SK-N-SH treated with all-trans-retinoic acid at 6 μM for 48 hours (cell line): ENCODE data around the gene POMZP3.
"Not testable (repeated sequence)": the region's sequence is repeated elsewhere in the genome, so short reads cannot be mapped to it uniquely, and the experiment has no call there.

Experiments used
- CSDC2 ChIP-seq: fragments of 250-450 bp; sonication (Bioruptor Pico); IDR thresholded peaks from 2 replicates; pipeline ENCODE4 v1.5.0; 2020; ENCODE audit warnings: mild to moderate bottlenecking, moderate library complexity
- SNAI2 ChIP-seq: fragments of 250-450 bp; sonication (Bioruptor Pico); IDR thresholded peaks from 2 replicates; pipeline ENCODE4 v1.5.0; 2020; ENCODE audit warnings: mild to moderate bottlenecking, moderate library complexity
- TCF4 ChIP-seq: fragments of 250-450 bp; sonication (Bioruptor Pico); IDR thresholded peaks from 2 replicates; pipeline ENCODE4 v1.8.0; 2021; ENCODE audit warnings: mild to moderate bottlenecking, moderate library complexity, borderline replicate concordance
- ZC3H10 ChIP-seq: fragments of 250-450 bp; sonication (Bioruptor Pico); IDR thresholded peaks from 2 replicates; pipeline ENCODE4 v1.5.1; 2021; ENCODE audit warnings: mild to moderate bottlenecking, moderate library complexity
- ZFP30 ChIP-seq: fragments of 450-650 bp; formaldehyde crosslinking; IDR thresholded peaks from 2 replicates; pipeline ENCODE4 v1.5.0; 2022; ENCODE audit warnings: mild to moderate bottlenecking, moderate library complexity
- ZNF70 ChIP-seq: fragments of 450-650 bp; formaldehyde crosslinking; IDR thresholded peaks from 2 replicates; pipeline ENCODE4 v1.5.0; 2020; ENCODE audit warnings: mild to moderate bottlenecking, moderate library complexity
- ZNF8 ChIP-seq: fragments of 450-650 bp; formaldehyde crosslinking; IDR thresholded peaks from 2 replicates; pipeline ENCODE4 v1.5.0; 2020; ENCODE audit warnings: mild to moderate bottlenecking, moderate library complexity
- TF ChIP-seq, protein P1 (sequence below): fragments of 250-450 bp; sonication (Bioruptor Pico); IDR thresholded peaks from 2 replicates; pipeline ENCODE4 v1.5.1; 2020; ENCODE audit warnings: low read depth, mild to moderate bottlenecking, moderate library complexity
- TF ChIP-seq, protein P2 (sequence below): fragments of 250-450 bp; sonication (Bioruptor Pico); IDR thresholded peaks from 2 replicates; pipeline ENCODE4 v1.8.0; 2020; ENCODE audit warnings: mild to moderate bottlenecking, moderate library complexity, borderline replicate concordance

- TF ChIP-seq ZNF70; SNAI2 (CRISPR knock-in tag); ZFP30 (CRISPR knock-in tag); TCF4; ZNF8; ZC3H10; CSDC2: not testable (repeated sequence)
- TF ChIP-seq, protein P1, sequence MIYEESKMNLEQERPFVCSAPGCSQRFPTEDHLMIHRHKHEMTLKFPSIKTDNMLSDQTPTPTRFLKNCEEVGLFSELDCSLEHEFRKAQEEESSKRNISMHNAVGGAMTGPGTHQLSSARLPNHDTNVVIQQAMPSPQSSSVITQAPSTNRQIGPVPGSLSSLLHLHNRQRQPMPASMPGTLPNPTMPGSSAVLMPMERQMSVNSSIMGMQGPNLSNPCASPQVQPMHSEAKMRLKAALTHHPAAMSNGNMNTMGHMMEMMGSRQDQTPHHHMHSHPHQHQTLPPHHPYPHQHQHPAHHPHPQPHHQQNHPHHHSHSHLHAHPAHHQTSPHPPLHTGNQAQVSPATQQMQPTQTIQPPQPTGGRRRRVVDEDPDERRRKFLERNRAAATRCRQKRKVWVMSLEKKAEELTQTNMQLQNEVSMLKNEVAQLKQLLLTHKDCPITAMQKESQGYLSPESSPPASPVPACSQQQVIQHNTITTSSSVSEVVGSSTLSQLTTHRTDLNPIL (CRISPR knock-in tag) = not testable (repeated sequence)
- TF ChIP-seq, protein P2, sequence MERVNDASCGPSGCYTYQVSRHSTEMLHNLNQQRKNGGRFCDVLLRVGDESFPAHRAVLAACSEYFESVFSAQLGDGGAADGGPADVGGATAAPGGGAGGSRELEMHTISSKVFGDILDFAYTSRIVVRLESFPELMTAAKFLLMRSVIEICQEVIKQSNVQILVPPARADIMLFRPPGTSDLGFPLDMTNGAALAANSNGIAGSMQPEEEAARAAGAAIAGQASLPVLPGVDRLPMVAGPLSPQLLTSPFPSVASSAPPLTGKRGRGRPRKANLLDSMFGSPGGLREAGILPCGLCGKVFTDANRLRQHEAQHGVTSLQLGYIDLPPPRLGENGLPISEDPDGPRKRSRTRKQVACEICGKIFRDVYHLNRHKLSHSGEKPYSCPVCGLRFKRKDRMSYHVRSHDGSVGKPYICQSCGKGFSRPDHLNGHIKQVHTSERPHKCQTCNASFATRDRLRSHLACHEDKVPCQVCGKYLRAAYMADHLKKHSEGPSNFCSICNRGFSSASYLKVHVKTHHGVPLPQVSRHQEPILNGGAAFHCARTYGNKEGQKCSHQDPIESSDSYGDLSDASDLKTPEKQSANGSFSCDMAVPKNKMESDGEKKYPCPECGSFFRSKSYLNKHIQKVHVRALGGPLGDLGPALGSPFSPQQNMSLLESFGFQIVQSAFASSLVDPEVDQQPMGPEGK (CRISPR knock-in tag) = not testable (repeated sequence)
Measured at GRCh38 chr7:76673346-76673745, 46.3 kb upstream of the POMZP3 start.
